Measurements from ENCODE around the gene GRIK5.
A peak's percentile ranks its signal among the peaks of the same experiment; 100 is the strongest.
"Not testable (repeated sequence)": the region's sequence is repeated elsewhere in the genome, so short reads cannot be mapped to it uniquely, and the experiment has no call there.

GRIK5 gene

DNA sequence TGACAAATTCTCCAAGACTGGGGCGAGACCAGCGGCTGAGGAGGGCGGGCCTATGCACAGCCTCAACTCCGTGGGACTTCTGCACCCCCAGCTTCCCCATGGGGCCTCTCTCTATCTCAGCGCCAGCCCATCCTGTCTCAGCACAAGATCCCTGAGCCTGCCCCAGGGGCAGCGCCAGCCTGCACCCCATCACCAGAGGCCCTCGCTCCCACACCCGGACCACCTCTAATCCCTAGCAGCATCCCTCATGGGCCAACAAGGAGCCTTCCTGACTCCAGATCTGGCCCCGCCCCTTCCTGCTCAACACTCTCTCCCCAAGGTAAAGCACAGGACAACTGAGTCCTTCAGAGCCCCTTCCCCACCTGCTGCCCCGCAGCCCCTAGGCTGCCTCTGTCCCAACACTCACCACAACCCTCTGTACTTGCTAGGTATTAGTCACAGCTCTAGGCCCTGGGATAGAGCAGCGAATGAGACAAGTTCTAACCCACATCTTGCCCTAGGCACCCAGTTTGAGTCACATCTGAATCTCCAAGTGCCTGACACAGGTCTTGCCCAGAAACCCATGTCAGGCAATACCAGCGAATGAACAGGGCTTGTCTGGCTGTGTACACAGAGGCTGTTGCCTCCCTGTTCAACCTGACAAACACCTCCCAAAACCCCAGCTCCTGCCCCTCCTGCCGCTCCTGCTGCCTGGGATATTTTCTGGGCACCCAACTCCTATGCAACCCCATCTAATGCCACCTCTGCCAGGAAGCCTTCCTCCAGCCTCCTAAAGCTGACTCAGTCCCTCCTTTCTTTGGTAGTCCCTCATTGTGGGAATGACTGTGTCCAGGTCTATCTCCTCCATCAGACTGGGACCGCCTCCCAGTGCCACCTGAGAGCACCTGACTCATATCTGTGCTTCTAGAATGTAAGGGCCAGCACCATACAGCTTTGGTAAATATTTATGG, 18.6 kb downstream of the GRIK5 start:
- peak; percentile 29 for DNase-seq (ENCODE audit: low read depth)

DNA sequence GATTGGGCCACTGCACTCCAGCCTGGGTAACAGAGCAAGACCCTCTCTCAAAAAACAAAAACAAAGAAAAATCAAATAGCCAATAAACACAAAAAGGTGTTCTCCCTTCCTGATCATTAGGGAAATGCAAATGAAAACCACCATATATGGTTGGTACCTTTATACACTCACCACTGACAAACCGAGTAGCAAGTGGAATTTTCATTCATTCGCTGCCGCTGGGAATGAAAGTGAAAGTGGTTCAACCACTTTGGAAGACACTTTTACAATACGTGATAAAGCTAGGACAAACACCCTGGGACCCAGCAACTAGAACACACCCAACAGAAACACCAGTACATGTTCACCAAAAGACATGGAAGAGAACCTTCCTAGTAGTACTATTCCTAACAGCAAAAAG, 21.0 kb downstream of the GRIK5 start:
- DNase-seq (ENCODE audit: low read depth) = peak; percentile 4

DNA sequence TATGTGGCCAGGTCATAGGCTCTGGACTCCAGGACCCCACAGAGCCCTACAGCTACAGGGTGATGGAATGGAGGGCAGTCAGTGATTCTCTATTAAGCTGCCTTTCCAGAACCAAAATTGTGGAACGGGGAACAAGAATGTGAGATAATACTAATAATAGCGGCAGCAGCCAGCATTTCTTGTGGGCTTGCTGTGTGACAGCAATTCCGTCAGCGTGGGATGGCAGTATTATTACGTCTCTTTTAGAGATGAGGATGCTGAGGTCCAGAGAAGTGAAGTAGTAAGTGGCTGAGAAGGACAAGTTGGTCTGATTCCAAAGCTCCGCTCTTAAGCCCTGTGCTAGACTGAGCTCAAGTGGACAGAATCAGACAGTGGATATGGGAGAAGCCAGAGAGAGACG, 24.4 kb downstream of the GRIK5 start:
- DNase-seq (ENCODE audit: low read depth) = no peak

DNA sequence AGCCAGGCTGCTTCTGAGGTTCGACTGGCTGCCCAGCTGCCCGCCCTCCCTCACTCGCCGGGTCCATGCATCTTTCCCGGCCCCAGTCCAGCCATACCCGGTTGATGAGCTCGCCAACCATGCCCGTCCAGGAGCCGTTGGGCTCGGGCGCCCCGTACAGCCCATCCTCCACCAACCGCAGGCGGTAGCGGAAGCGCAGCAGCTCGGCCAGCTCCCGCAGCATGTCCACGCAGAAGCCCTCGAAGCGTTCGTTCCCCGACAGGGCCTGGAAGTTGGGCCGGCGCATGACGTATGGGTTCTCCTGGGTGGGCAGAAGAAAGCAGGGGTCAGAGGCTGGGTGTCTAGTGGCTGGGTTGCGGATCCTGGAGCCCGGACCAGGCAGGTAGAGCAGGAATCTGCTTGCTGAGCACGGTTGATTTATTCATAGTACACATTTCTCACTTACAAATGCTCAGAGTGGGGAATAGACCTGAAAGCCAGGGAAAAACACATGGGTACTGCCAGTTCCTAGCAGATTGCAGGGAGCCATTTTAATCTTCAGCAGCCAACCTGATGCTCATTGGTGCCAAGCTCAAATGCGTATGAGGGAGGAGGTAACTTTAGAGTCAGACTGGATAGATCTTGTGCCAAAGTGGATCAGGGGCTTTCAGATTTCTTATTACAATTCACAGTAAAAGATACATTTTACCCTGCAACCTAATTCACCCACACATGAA, 27.4 kb downstream of the GRIK5 start:
- no peak for DNase-seq (ENCODE audit: low read depth)

DNA sequence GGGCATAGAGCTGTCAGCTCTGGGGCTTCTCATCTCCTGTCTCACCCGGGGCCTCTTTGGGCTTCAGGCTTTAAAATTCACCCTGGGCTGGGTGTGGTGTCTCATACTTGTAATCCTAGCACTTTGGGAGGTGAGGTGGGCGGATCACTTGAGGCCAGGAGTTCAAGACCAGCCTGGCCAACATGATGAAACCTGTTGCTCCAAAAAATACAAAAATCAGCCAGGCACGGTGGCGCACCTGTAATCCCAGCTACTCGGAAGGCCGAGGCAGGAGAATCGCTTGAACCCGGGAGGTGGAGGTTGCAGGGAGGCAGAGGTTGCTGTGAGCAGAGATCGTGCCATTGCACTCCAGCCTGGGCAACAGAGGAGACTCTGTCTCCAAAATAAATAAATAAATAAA, 29.5 kb downstream of the GRIK5 start:
- DNase-seq (ENCODE audit: low read depth) = not testable (repeated sequence)

DNA sequence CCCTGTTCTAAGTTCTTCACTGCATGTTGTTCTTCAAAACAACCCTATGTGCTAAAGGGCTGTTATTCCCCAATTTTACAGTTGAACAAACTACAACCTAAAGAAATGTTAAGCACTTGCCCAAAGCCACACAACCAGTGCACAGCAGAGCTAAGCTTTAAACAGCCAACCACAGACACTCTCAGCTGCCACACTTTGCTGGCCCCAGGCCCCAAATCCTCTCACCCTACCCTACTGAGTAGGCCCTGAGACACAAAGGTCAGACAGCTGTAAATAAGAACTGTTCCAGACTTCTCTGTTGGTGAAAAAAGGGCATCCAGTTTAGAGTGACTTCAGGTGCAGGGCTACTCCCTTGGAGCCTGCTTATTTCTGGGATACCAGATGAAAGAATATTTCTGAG, 30.0 kb downstream of the GRIK5 start:
- no peak for DNase-seq (ENCODE audit: low read depth)

DNA sequence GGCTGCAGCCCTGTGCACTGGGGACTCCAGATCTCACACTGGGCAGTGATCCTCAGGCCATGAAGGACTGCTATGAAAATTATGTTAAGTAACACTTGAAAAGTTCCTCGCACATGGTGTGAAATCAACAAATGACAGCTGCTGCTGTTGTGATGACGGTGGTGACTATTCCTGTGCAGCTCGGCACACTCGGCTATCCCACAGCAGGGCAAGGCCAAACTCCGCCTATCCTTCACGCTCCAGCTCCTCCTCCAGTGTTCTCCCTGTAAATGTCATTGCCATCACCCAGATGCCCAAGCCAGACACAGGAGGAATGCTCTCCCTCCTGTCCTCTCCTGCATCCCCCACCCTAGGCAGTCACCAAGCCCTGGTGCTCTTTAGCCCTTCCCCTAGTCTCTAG, 31.3 kb downstream of the GRIK5 start:
- no peak for DNase-seq (ENCODE audit: low read depth)

DNA sequence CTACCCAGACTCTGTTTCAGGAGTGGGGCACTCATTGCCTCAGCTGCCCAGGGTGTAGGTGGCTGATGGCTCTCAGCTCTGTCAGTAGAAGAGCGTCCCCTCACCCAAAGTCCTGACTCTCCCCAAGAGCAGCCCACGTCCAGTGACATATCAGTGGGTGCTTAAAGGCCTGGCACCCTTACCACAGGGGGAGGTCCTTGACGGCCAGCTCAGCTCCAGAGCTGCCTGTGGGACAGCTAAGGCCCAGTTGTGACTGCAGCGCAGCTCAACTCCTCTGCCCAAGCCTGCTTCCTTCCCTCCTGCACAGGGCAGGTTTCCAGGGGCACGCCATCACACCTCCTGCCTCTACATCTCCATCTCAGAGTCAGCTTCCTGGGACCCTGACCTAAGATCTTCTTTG, 32.4 kb downstream of the GRIK5 start:
- no peak for DNase-seq (ENCODE audit: low read depth)

DNA sequence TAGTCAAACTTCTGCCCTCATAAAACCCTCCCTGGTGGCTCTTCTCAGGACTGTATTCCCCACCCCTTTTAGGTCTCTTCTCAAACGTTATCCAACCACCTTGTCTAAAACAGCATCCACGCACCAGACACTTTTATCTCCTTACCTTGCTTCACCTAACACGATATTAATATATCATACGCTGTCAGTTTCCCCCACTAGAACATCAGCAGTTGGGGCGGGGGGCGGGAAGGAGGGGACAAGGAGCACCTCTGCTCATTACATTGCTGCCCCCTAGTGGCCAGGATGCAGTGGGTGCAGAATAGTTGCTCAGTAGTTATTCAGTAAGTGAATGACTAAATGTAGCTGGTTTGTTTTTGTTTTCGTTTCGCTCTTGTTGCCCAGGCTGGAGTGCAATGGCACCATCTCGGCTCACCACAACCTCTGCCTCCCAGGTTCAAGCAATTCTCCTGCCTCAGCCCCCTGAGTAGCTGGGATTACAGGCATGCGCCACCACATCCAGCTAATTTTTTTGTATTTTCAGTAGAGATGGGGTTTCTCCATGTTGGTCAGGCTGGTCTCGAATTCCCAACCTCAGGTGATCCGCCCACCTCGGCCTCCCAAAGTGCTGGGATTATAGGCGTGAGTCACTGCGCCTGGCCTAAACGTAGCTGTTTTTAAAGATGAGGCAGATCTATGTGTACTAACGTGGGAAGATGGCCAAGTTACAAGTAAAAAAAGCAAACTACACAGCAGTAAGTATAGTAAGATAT, 35.2 kb downstream of the GRIK5 start:
- peak; percentile 71 for DNase-seq (ENCODE audit: low read depth)

DNA sequence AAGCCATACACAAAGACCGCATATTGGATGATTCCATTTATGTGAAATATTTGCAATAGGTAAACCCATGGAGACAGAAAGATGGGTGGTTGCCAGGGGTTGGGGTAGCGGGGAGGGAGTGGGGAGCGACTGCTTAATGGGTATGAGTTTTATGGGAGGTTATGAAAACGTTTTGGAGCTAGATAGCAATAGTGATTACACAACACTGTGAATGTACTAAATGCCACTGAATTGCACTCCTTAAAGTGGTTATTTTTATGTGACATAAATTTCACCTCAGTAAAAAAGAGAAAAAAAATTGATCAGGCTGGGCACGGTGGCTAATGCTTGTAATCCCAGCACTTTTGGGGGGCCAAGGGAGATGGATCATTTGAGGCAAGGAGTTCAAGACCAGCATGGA, 36.6 kb downstream of the GRIK5 start:
- DNase-seq (ENCODE audit: low read depth) = no peak

DNA sequence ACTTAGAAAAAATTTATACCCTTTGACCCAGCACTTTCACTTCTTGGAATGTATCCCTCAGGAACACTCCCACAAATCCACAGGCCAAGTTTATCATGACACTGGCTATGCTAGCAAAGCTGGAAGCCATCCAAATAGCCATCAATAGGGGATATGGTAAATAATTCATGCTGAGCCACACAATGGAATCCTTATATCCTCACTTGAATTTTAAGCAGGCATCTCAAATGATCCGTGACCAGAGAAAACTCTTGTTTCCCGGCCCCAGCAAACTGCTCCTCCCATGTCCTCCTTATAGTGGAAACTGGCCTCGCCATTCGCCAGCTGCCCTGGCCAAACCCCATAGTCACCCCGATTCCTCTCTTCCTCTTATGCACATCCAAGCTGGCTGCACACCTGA, 37.6 kb downstream of the GRIK5 start:
- no peak for DNase-seq (ENCODE audit: low read depth)

DNA sequence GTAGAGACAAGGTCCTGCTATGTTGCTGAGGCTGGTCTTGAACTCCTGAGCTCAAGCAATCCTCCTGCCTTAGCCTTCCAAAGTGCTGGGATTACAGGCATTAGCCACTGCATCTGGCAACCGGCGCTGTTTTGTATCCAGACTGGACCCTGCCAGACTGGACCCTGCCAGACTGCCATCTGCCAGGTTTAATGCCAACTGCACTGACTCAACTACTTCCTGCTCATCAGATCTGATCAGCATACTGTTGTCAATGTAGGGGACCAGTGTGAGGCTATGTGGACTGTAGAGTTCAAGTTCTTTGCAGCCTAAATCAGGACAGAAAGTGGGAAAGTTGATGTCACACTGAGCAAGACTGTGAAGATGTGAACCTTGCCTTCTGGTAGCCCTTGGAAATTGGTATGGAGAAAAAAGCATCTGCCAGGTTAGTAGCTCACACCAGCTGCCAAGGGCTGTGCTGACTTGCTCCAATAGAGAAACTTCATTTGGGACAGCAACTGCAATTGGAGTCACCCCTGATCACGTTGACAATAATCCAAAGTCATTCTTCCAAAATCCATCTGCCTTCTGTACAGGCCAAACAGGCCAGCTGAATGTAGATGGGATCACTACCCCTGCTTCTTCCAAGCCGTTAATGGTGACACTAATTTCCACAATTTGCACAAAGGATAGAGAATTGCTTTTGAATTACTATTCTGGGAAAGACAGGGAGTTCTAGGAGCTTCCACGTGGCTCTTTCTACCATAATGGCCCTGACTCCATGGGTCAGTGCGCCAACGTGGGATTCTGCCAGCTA, 39.2 kb downstream of the GRIK5 start:
- no peak for DNase-seq (ENCODE audit: low read depth)

DNA sequence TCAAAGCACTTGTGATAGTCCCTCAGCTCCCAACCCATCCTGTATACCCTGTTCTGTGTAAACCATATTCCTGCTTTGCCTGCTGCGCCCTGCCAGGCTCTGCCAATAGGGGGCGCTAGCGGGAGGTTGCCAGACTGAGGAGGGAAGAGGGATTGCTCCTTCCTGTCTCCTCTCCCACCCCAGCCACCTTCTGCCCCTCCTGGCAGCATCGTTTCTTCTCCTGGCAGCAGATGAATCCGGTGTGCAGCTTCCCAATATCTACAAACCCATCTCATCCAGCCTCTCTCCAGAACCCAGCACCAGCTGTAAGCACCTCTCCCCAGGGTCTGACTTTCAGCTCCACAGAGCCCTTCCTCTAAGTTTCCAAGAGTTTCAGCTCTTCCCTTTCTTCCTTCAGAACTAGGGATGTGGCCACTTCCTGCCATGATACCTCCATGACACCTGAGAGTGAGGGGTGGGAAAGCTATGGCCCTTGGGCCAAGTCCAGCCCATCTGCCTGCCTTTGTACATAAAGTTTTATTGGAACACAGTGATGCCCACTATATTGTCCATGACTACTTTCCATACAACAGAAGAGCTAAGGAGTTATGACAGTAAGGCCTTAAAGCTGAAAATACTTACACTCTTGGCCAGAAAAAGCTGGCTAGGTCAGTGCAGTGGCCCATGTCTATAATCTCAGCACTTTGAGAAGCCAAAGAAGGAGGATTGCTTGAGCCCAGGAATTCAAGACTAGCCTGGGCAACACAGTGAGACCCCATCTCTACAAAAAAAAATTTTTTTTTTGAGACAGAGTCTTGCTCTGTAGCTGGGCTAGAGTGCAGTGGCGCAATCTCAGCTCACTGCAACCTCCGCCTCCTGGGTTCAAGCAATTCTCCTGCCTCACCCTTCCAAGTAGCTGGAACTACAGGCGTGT, 41.4 kb downstream of the GRIK5 start:
- no peak for DNase-seq (ENCODE audit: low read depth)

DNA sequence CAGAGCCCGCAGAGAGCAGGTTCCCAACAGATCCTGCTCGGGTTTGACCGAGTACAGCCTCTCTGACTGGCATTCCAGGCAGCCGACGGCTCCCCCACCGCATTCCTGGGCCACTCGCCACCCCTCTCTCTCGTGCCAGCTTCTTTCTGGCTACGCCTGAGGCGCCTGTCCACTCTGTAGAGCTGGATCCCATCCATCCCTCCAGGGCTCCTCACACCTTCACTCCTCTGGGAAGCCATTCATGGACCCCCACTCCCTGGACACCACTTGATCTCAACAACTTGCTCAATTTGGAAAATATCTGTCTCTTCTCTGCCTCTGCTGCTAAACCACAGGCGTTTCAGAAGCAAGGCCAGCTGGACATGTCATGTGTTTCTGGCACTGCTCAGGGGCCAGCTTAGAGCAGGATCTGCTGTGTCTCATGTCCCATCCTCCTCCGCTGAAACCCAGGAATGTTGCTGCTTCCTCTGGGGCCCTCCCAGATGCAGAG, 45.3 kb downstream of the GRIK5 start:
- peak; percentile 82 for DNase-seq (ENCODE audit: low read depth)

DNA sequence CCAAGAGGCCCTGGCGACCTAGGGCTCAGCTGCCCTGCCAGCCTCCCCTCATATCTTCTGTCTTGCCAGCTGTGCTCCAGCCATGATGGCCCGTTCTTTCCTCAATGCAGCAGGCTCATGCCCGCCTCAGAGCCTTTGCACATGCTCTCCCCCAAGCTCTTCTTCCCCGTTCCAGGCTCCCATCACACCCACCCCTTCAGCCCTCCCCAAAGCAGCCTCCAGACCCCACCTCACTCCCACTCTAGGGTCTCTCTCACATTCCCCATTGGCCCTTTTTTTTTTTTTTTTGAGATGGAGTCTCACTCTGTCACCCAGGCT, 46.1 kb downstream of the GRIK5 start:
- DNase-seq (ENCODE audit: low read depth) = no peak

DNA sequence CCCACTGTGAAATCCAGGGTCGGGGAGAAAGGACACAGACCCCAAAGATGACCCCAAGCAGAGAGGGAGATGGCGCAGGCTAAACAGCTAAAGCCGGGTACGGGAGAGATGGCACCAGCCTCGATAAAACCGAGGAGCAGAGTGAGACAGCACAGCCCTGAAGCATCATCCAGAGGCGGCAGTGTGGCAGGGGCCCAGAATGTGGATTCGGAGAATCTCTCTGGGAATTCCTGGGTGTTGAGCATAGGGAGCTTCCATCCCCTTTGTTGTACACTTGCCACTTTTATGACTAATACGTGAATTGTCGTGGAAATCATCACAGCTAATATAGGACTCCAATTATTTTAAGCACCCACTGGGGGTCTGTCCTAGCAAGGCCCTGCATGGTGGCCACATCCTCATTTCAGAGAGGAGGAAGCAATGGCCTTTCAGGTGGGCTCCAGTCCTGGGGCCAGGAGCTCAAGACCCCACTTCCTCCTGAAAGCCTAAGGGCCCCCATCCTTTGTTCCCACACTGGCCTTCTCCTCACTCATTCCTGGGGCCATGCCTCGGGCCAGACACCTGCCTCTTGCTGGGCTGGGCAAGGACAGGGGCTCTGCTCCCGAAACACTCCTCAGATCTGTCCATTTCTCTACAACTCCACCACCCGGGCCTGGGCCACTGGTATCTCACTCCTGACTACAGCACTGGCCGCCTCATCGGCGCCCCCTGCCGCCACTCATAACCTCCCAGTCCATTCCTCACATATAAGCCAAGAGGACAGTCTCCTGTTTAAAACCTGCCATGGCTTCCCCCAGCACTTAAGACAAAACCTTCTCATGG, 46.7 kb downstream of the GRIK5 start:
- peak; percentile 38 for DNase-seq (ENCODE audit: low read depth)

DNA sequence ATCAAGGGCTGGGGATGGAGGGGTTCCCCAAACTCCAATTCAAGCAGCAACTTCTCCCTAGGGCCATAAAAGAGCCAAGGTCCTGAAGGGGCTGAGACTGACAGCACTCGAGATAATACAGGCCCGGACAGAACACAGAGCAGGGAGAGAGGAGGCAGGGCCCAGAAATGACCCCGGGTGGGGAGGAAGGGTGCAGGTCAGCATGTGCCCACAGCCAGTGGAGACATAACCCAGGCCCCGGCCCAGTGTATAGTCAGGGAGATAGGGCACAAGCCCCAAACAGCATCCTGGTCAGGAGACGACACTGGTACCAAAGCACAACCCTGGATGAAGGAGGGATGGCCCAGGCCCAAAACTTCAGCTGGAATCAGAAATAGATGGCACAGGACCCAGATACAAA, 47.4 kb downstream of the GRIK5 start:
- no peak for DNase-seq (ENCODE audit: low read depth)

DNA sequence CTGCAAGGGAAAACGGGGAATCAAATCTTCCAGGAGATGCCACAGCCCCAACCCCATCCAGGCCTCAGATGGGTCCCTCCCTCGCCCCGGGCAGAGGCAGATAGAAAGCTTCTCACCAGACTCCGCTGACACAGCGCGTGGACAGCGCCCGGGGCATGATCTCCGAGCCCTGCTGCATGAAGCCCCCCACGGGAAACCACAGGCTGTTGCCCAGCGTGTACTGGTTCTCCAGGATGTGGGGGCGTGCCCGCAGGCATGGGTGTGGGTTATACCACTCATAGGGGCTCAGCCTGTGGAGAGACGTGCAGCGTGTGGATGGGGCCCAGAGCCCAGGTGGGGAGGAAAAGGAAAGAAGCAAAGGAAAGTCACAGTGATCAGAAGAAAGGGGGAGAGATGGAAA, 48.8 kb downstream of the GRIK5 start:
- DNase-seq (ENCODE audit: low read depth) = no peak

DNA sequence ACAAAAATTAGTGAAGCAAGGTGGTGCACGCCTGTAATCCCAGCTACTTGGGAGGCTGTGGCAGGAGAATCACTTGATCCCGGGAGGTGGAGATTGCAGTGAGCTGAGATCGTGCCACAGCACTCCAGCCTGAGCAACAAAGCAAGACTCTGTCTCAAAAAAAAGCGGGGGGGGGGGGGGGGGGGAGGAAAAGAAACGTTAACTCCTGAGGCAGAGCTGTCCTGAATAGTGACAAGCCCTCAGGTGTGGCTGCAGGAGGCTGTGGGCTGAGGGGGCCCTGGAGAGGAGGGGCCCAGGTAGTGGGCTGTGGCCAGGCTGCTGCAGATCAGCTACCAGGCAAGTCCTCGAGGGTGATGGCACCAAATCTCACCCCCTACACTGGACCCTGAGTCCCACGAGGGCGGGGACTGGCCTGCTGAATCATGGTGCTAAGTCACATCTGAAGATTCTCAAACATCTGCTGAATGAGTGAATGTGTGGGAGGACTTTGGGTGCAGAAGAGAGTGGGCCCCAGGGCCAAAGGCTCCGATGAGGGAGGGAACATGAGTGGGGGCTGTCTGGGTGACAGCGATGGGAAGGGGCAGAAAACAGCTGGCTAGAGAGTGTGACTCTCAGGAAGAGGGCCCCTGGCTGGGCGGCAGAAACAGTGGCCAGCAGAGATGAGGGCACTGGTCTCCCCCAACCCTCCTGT, 51.4 kb downstream of the GRIK5 start:
- peak; percentile 54 for DNase-seq (ENCODE audit: low read depth)

All from EH (cell line).